Measurements from ENCODE around the gene SSH2. TPM values are rescaled to one million over a fixed set of nuclear protein-coding genes. Genes with fewer than 3 reads are reported as not detected.

SSH2 gene
- total and polyA plus RNA-seq, 4 donors: 7.5 to 14.1 (median 11.2) TPM

DNA sequence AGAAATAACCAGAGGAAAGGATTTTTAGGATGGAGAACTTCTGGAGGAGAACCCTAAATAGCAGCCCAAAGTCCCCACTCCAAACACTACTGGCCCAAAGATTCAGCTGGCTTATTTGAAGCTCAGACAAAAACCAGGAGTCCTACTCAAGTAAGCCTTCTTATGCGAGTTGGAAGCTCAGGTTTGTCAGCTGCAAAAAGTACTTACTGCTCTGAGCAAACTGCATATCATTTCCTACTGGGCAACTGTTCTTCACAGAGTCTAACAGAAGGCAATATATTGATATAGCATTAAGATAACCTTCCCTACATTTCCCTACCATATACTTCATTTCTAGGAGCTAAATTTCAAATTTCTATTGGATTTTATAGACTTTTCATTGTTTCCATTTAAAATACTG is 231.2 kb downstream of the SSH2 start:
- H3K4me1 ChIP-seq (ENCODE audit: control insufficient read depth in 4 of 4, insufficient read depth in 4 of 4, low read length in 3 of 4): no peaks in the 10 kb centered on the region

More for the DNA sequence above, 231.2 kb downstream of the SSH2 start:
- no peak for DNase-seq (ENCODE audit: low spot score)
- Histone ChIP-seq H3K36me3 (ENCODE audit: control insufficient read depth in 4 of 4, insufficient read depth in 3 of 4, low read depth in 1 of 4, low read length in 3 of 4) (peaks cover 0 to 4% (median 0%) of the 10 kb centered on the region in 4 donors), H3K27me3 (ENCODE audit: control insufficient read depth in 4 of 4, insufficient read depth in 4 of 4, low read length in 3 of 4) (no peaks in the 10 kb centered on the region), H3K9ac (ENCODE audit: low read depth in 1 of 2, low read length in 2 of 2) (no peak overlapping the region), H3K27ac (ENCODE audit: low read depth in 1 of 2, low read length in 2 of 2) (no peak overlapping the region), H3K9me3 (ENCODE audit: control insufficient read depth in 4 of 4, low read length in 3 of 4) (no peaks in the 10 kb centered on the region), H3K4me3 (ENCODE audit: low read depth in 1 of 3, low read length in 3 of 3) (no peak overlapping the region)
- WGBS: 86% methylated on average over 1 of the region's 1 CpG
- TF ChIP-seq, protein P1, sequence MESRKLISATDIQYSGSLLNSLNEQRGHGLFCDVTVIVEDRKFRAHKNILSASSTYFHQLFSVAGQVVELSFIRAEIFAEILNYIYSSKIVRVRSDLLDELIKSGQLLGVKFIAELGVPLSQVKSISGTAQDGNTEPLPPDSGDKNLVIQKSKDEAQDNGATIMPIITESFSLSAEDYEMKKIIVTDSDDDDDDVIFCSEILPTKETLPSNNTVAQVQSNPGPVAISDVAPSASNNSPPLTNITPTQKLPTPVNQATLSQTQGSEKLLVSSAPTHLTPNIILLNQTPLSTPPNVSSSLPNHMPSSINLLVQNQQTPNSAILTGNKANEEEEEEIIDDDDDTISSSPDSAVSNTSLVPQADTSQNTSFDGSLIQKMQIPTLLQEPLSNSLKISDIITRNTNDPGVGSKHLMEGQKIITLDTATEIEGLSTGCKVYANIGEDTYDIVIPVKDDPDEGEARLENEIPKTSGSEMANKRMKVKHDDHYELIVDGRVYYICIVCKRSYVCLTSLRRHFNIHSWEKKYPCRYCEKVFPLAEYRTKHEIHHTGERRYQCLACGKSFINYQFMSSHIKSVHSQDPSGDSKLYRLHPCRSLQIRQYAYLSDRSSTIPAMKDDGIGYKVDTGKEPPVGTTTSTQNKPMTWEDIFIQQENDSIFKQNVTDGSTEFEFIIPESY (IDR thresholded peaks at IDR 0.05): no peak
- TF ChIP-seq FOXA2 (IDR thresholded peaks at IDR 0.05) (no peak), RXRA (IDR thresholded peaks at IDR 0.05) (no peak), TAF1 (conservative IDR thresholded peaks at IDR 0.05) (no peak), SP1 (IDR thresholded peaks at IDR 0.05) (no peak), HNF4A (conservative IDR thresholded peaks at IDR 0.05) (no peak), RAD21 (IDR thresholded peaks at IDR 0.05) (no peak), GABPA (IDR thresholded peaks at IDR 0.05 in 1 of 2, conservative IDR thresholded peaks at IDR 0.05 in 1 of 2) (no peak), FOXA1 (IDR thresholded peaks at IDR 0.05) (no peak), YY1 (IDR thresholded peaks at IDR 0.05) (no peak), NR2F2 (IDR thresholded peaks at IDR 0.05) (no peak), JUND (IDR thresholded peaks at IDR 0.05) (no peak), HNF4G (IDR thresholded peaks at IDR 0.05) (no peak)
- TF ChIP-seq, protein P2, sequence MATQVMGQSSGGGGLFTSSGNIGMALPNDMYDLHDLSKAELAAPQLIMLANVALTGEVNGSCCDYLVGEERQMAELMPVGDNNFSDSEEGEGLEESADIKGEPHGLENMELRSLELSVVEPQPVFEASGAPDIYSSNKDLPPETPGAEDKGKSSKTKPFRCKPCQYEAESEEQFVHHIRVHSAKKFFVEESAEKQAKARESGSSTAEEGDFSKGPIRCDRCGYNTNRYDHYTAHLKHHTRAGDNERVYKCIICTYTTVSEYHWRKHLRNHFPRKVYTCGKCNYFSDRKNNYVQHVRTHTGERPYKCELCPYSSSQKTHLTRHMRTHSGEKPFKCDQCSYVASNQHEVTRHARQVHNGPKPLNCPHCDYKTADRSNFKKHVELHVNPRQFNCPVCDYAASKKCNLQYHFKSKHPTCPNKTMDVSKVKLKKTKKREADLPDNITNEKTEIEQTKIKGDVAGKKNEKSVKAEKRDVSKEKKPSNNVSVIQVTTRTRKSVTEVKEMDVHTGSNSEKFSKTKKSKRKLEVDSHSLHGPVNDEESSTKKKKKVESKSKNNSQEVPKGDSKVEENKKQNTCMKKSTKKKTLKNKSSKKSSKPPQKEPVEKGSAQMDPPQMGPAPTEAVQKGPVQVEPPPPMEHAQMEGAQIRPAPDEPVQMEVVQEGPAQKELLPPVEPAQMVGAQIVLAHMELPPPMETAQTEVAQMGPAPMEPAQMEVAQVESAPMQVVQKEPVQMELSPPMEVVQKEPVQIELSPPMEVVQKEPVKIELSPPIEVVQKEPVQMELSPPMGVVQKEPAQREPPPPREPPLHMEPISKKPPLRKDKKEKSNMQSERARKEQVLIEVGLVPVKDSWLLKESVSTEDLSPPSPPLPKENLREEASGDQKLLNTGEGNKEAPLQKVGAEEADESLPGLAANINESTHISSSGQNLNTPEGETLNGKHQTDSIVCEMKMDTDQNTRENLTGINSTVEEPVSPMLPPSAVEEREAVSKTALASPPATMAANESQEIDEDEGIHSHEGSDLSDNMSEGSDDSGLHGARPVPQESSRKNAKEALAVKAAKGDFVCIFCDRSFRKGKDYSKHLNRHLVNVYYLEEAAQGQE (IDR thresholded peaks at IDR 0.05): no peak
- TF ChIP-seq, protein P3, sequence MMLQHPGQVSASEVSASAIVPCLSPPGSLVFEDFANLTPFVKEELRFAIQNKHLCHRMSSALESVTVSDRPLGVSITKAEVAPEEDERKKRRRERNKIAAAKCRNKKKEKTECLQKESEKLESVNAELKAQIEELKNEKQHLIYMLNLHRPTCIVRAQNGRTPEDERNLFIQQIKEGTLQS (IDR thresholded peaks at IDR 0.05): no peak
- TF ChIP-seq, protein P4, sequence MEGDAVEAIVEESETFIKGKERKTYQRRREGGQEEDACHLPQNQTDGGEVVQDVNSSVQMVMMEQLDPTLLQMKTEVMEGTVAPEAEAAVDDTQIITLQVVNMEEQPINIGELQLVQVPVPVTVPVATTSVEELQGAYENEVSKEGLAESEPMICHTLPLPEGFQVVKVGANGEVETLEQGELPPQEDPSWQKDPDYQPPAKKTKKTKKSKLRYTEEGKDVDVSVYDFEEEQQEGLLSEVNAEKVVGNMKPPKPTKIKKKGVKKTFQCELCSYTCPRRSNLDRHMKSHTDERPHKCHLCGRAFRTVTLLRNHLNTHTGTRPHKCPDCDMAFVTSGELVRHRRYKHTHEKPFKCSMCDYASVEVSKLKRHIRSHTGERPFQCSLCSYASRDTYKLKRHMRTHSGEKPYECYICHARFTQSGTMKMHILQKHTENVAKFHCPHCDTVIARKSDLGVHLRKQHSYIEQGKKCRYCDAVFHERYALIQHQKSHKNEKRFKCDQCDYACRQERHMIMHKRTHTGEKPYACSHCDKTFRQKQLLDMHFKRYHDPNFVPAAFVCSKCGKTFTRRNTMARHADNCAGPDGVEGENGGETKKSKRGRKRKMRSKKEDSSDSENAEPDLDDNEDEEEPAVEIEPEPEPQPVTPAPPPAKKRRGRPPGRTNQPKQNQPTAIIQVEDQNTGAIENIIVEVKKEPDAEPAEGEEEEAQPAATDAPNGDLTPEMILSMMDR (IDR thresholded peaks at IDR 0.05; ENCODE audit: low read depth, low read length, missing input control): no peak
- TF ChIP-seq, protein P5, sequence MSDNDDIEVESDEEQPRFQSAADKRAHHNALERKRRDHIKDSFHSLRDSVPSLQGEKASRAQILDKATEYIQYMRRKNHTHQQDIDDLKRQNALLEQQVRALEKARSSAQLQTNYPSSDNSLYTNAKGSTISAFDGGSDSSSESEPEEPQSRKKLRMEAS (IDR thresholded peaks at IDR 0.05): no peak
